K562 (cell line): ENCODE results near the gene FAM227B.

Source experiments
- ATF2 ChIP-seq: sonication (generic); formaldehyde crosslinking; IDR thresholded peaks from 2 replicates; pipeline ENCODE4 v1.8.1; 2022; ENCODE audit warnings: missing genetic modification reagents
- ELK1 ChIP-seq: sonication (generic); formaldehyde crosslinking; IDR thresholded peaks from 2 replicates; pipeline ENCODE4 v1.8.1; 2022; ENCODE audit warnings: missing genetic modification reagents
- GABPA ChIP-seq: fragments of 200-800 bp; sonication (Bioruptor generic); conservative IDR thresholded peaks from 2 replicates; pipeline ENCODE4 v1.6.1; 2016; ENCODE audit warnings: low read depth, missing genetic modification characterization, missing compliant biosample characterization
- MAZ ChIP-seq, 2 experiments: fragments of 450-650 bp in 1 of 2; sonication (generic) in 1 of 2; formaldehyde crosslinking; IDR thresholded peaks in 1 of 2; conservative IDR thresholded peaks in 1 of 2; 2 replicates each; pipeline versions ENCODE4 v1.4.0 to v1.5.0; 2020; ENCODE audit warnings: mild to moderate bottlenecking in 1 of 2, missing genetic modification reagents in 1 of 2
- MEF2A ChIP-seq: IDR thresholded peaks from 2 replicates; pipeline ENCODE4 v1.6.1; 2011; ENCODE audit warnings: low read depth, mild to moderate bottlenecking, low read length, moderate library complexity; ENCODE audit not compliant: control insufficient read depth

GRCh38 chr15:49645941-49646340, 25.3 kb upstream of the FAM227B start:
- TF ChIP-seq MAZ (CRISPR knock-in tag; conservative IDR thresholded peaks at IDR 0.05 in 1 of 2, IDR thresholded peaks at IDR 0.05 in 1 of 2) = no peak
- TF ChIP-seq ELK1 (CRISPR knock-in tag) = no peak
- TF ChIP-seq MEF2A = no peak
- no peak for TF ChIP-seq ATF2 (CRISPR knock-in tag)
- no peak for TF ChIP-seq GABPA
